Gastroesophageal sphincter (tissue), 3 donors: ENCODE measurements around the gene MYOM1.
"Not testable (repeated sequence)": the region's sequence is repeated elsewhere in the genome, so short reads cannot be mapped to it uniquely, and the experiment has no call there.

ENCODE experiments used
- CTCF ChIP-seq, 4 experiments: fragments of 200-600 bp in 2 of 4; fragments of 450-650 bp in 2 of 4; sonication (generic) in 1 of 4; IDR thresholded peaks; one replicate each; pipeline ENCODE4 v1.5.1; 2017 to 2019; ENCODE audit warnings: antibody characterized with exemption in 4 of 4, mild to moderate bottlenecking in 2 of 4, moderate library complexity in 2 of 4
- POLR2A ChIP-seq, 2 donors: fragments of 450-650 bp; IDR thresholded peaks; one replicate each; pipeline ENCODE4 v1.6.1; 2017; ENCODE audit warnings: antibody characterized with exemption in 2 of 2, mild to moderate bottlenecking in 2 of 2, moderate library complexity in 1 of 2

GRCh38 chr18:3023603-3024002 lies 196.2 kb downstream of the MYOM1 start:
- not testable (repeated sequence) for TF ChIP-seq POLR2A, CTCF (IDR thresholded peaks at IDR 0.05)
